Colonic mucosa (tissue), 4 donors: Measurements from ENCODE around the gene ADGRV1. TPM values are rescaled to one million over a fixed set of nuclear protein-coding genes. Genes with fewer than 3 reads are reported as not detected.

Experiments used
- DNase-seq: peaks from one replicate; pipeline ENCODE4 v3.0.0-alpha.2; 2020
- H3K27ac ChIP-seq: fragments of 200-600 bp; one replicate; pipeline ENCODE4 v1.8.0; 2021
- H3K27me3 ChIP-seq: fragments of 200-600 bp; one replicate; pipeline ENCODE4 v1.8.0; 2021
- H3K36me3 ChIP-seq: fragments of 200-600 bp; one replicate; pipeline ENCODE4 v1.8.0; 2021
- H3K4me1 ChIP-seq: fragments of 200-600 bp; one replicate; pipeline ENCODE4 v1.8.0; 2021; ENCODE audit warnings: mild to moderate bottlenecking
- H3K4me3 ChIP-seq: fragments of 200-600 bp; one replicate; pipeline ENCODE4 v1.8.0; 2021
- H3K9ac ChIP-seq, 2 donors: one replicate each; pipeline ENCODE4 v1.7.0; 2013; ENCODE audit warnings: control low read depth in 2 of 2, low read depth in 2 of 2, low read length in 2 of 2
- H3K9me3 ChIP-seq: fragments of 200-600 bp; one replicate; pipeline ENCODE4 v1.8.0; 2021
- CTCF ChIP-seq: fragments of 200-600 bp; IDR thresholded peaks from one replicate; pipeline ENCODE4 v1.8.0; 2022; ENCODE audit warnings: antibody characterized with exemption, mild to moderate bottlenecking
- intact Hi-C: fragments of 100-400 bp; cut with DNase I; formaldehyde crosslinking; loops from one replicate; pipeline ENCODE4 v1.14.1; 2022
- total RNA-seq, 2 donors: library from RNA; stranded (reverse); fragmentation: NEBNext Ultra II Directional in 1 of 2; extraction: Animal tissue kit (Norgen Biotek cat#: 25700) in 1 of 2; gene quantifications; one replicate each; pipeline ENCODE4 v1.2.1, GENCODE V29; 2021
- donor health status: healthy.
- donor health status: DM: no; HTN: no; CAD: no.
- donor health status: DM: no; HTN: no; CAD: no.

The ADGRV1 gene
- total RNA-seq, 2 donors from 2014 or later = 5.1 to 12.9 TPM

DNA sequence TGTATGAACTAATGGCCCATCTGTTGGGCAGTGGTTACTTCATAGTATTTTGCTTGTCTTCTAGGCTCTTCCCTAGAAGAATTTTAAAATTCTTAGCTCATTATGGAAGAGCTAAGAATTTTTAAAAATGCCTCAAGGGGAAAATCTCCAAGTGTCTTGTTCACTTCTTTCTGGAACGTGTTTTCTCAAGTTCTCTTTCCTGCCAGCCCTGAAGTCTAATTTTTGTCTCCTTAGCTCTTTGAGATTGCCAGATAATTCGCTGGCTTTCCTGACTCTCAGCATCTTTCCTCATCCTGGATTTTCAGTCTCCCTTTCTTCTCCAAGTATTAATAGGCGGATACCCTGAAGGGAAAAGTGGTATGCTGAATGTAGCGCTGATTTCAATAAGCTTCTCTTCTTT, 429.1 kb downstream of the ADGRV1 start:
- no peak for DNase-seq

DNA sequence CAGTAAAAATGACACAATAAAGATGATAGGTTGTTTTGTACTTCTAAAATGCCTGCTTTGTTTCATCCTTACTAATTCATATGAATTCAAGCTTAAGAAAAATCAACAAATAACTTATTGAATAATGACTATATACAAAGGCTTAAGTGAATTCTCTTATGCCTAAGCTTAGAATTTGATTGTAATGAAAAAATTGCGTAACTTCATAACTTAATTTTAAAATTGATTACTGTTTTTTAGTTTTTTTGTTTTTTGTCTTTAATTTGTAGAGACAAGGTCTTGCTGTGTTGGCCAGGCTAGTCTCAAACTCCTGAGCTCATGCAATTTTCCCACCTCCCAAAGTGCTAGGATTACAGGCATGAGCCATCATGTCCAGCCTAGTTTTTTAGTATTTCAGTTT, 432.6 kb downstream of the ADGRV1 start:
- Histone ChIP-seq H3K36me3 (no peaks in the 10 kb centered on the region), H3K9me3 (no peaks in the 10 kb centered on the region), H3K9ac (no peak overlapping the region), H3K27me3 (no peaks in the 10 kb centered on the region), H3K4me3 (no peak overlapping the region), H3K4me1 (no peaks in the 10 kb centered on the region), H3K27ac (no peak overlapping the region)
- no peak for DNase-seq
- intact Hi-C loops = no loop called here
- no peak for TF ChIP-seq CTCF

More for the DNA sequence above, 429.1 kb downstream of the ADGRV1 start:
- Histone ChIP-seq H3K27me3 (no peaks in the 10 kb centered on the region), H3K9me3 (no peaks in the 10 kb centered on the region), H3K4me1 (no peaks in the 10 kb centered on the region), H3K36me3 (no peaks in the 10 kb centered on the region), H3K4me3 (no peak overlapping the region), H3K9ac (no peak overlapping the region), H3K27ac (no peak overlapping the region)
- intact Hi-C loops = no loop called here
- TF ChIP-seq CTCF = no peak

DNA sequence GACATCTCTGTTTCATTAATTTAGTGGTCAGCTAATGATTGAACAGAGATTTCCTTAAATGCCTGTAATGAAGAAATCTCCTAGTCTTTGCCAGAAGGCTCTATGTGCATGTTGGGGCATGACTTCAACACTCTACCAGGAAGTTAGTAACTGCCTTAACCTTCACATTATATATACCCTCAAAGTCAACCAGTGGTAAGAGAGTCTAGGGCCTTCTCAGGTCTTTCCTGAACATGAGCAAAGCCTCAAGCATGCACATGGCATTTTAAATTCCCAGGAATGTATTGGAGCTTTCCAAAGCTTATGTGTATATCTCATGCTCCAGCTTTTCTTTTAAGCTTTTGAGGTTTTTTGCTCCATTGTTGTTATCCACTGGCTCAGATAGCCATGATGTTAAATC, 436.2 kb downstream of the ADGRV1 start:
- Histone ChIP-seq H3K9ac (no peak overlapping the region), H3K27ac (no peak overlapping the region), H3K36me3 (no peaks in the 10 kb centered on the region), H3K4me1 (no peaks in the 10 kb centered on the region), H3K4me3 (no peak overlapping the region), H3K27me3 (no peaks in the 10 kb centered on the region), H3K9me3 (no peaks in the 10 kb centered on the region)
- DNase-seq = no peak
- intact Hi-C loops = no loop called here
- TF ChIP-seq CTCF = no peak

GRCh38 chr5:90996089-90996488, 437.5 kb downstream of the ADGRV1 start:
- Histone ChIP-seq H3K4me1 (no peaks in the 10 kb centered on the region), H3K36me3 (no peaks in the 10 kb centered on the region), H3K27me3 (no peaks in the 10 kb centered on the region), H3K27ac (no peak overlapping the region), H3K9me3 (no peaks in the 10 kb centered on the region), H3K9ac (no peak overlapping the region), H3K4me3 (no peak overlapping the region)
- intact Hi-C loops = no loop called here
- no peak for DNase-seq
- TF ChIP-seq CTCF = no peak

- no peak for TF ChIP-seq CTCF
- no peaks in the 10 kb centered on the region for H3K36me3 ChIP-seq
- H3K4me1 ChIP-seq = no peaks in the 10 kb centered on the region
- DNase-seq = no peak
- no peaks in the 10 kb centered on the region for H3K27me3 ChIP-seq
- no peaks in the 10 kb centered on the region for H3K9me3 ChIP-seq
- no peak overlapping the region for H3K27ac ChIP-seq
- intact Hi-C loops = no loop called here
- no peak overlapping the region for H3K9ac ChIP-seq
- H3K4me3 ChIP-seq = no peak overlapping the region
These were observed 438.5 kb downstream of the ADGRV1 start for GRCh38 chr5:90997082-90997481.

GRCh38 chr5:91000743-91001142, 442.1 kb downstream of the ADGRV1 start:
- Histone ChIP-seq H3K9ac (no peak overlapping the region), H3K4me3 (no peak overlapping the region), H3K27ac (no peak overlapping the region), H3K36me3 (no peaks in the 10 kb centered on the region), H3K9me3 (no peaks in the 10 kb centered on the region), H3K4me1 (no peaks in the 10 kb centered on the region), H3K27me3 (no peaks in the 10 kb centered on the region)
- TF ChIP-seq CTCF = no peak
- intact Hi-C loops = no loop called here
- no peak for DNase-seq
